ENCODE results near the gene EPN2.

DNA sequence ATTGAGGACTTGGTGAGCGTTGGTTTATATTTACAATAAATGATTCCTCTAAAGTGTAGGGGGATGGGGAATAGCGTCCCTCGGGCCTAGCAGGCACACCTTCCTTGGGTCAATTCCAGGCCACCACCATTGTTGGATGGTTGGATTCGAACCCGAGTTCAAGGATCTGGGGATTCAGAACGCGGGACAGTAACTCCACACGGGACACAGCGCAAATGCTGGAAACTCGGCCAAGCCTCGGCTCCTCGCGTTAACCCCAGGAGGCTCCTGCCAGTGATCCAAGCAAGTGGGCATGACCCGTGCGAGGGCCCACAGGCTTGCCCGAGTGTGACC lies 124.7 kb downstream of the EPN2 start:
- no peak for TF ChIP-seq EP300 (IDR thresholded peaks at IDR 0.05)
- no peak for TF ChIP-seq POLR2A (IDR thresholded peaks at IDR 0.05)
